Activated CD4-positive, alpha-beta T cell treated with anti-CD3 and anti-CD28 coated beads, Interleukin-2, amount 10 ng/mL, durations not matched to agents 7 days and 5 days (primary cell): Measurements from ENCODE around the gene TSTD1. TPM values are rescaled to one million over a fixed set of nuclear protein-coding genes. Genes with fewer than 3 reads are reported as not detected.
"Not testable (repeated sequence)": the region's sequence is repeated elsewhere in the genome, so short reads cannot be mapped to it uniquely, and the experiment has no call there.

Source experiments
- CTCF ChIA-PET: fragments of 350-600 bp; sonication (Branson Sonifier 250); formaldehyde crosslinking; loops from one replicate; lab custom pipeline; 2021; ENCODE audit warnings: antibody characterized with exemption; lab: Charles Lee
- POLR2A ChIA-PET: fragments of 350-600 bp; sonication (Branson Sonifier 250); formaldehyde crosslinking; loops from one replicate; lab custom pipeline; 2021; ENCODE audit warnings: antibody characterized with exemption; lab: Charles Lee
- DNase-seq: peaks from one replicate; pipeline ENCODE4 v3.0.0-alpha.2; 2020
- H3K27ac Mint-ChIP-seq: one replicate; pipeline ENCODE4 v1.8.0; 2021; ENCODE audit warnings: mild to moderate bottlenecking, moderate library complexity, mixed read lengths
- H3K27me3 Mint-ChIP-seq: one replicate; pipeline ENCODE4 v1.8.0; 2021; ENCODE audit warnings: mixed read lengths
- H3K36me3 Mint-ChIP-seq: one replicate; pipeline ENCODE4 v1.8.0; 2021; ENCODE audit warnings: low read depth, mixed read lengths
- H3K4me1 Mint-ChIP-seq: one replicate; pipeline ENCODE4 v1.8.0; 2021; ENCODE audit warnings: mixed read lengths
- H3K4me3 Mint-ChIP-seq: one replicate; pipeline ENCODE4 v1.8.0; 2021; ENCODE audit warnings: mild to moderate bottlenecking, moderate library complexity, mixed read lengths
- H3K9me3 Mint-ChIP-seq: one replicate; pipeline ENCODE4 v1.8.0; 2021; ENCODE audit warnings: mixed read lengths
- total RNA-seq, 2 experiments: library from RNA; stranded (reverse); gene quantifications; one replicate each; pipeline ENCODE4 v1.2.3, GENCODE V29; 2021

The TSTD1 gene
- total RNA-seq, 2 experiments from 2014 or later: 33.5 to 43.6 TPM

DNA sequence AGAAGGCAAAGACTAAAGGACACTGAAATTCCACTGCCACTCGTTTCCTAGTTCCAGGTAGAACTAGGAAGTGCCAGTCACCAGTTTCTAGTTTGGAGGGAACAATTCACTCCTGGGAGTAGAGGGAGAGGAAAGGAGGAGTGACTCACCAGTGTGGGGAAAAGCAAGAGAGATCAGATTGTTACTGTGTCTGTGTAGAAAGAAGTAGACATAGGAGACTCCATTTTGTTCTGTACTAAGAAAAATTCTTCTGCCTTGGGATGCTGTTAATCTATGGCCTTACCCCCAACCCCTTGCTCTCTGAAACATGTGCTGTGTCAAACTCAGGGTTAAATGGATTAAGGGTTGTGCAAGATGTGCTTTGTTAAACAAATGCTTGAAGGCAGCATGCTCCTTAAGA is 22.1 kb downstream of the TSTD1 start:
- H3K36me3 Mint-ChIP-seq, CTCF ChIA-PET, H3K4me3 Mint-ChIP-seq, H3K27ac Mint-ChIP-seq, POLR2A ChIA-PET, H3K27me3 Mint-ChIP-seq, H3K9me3 Mint-ChIP-seq, DNase-seq: not testable (repeated sequence)
- H3K4me1 Mint-ChIP-seq: peaks cover 48% of the 10 kb centered on the region

DNA sequence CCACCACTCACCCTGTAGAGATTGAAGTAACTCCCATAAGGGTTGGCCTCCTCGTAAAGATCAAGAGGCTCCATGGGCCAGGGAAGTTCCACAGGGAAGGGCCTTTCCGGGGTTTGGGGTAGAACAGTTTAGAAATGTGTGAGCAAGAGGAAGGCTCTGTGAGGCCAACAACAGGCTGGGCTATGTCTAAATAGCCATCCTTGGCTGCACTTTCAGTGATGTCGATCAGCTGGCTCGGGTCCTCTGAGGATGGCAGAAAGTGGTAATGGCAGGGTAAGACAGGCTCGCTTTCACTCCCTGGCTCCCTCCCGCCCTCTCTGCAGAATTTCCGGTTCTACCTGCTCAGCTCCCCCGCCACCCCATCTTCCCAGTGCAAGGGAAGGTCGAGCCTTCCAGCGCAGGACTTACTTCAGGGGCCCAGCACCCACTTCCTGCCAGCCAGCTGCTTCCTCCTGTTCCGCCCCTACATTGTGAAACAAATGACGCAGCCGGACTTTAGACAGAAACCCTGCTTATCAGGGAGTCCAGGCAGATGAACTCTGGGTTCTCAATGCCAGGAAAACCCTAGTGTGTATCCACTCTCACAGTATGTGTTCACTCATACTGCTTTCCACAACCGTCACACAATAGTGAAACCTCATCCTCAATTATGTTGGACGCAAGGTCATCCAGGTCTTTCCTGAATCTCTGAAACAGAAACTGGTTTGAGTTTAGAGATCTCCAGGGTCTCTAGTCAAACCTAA is 25.1 kb downstream of the TSTD1 start:
- ChIA-PET CTCF (interaction anchor here (0.6 to 1.9 kb wide), 9 partner anchors 7 to 170 kb away, joined by 3 to 9 read pairs (median 3); partner anchors contain the start of gene F11R), POLR2A (no interaction called here)
- H3K4me1 Mint-ChIP-seq: peaks cover 25% of the 10 kb centered on the region
- DNase-seq: peak; percentile 61
- no peaks in the 10 kb centered on the region for H3K36me3 Mint-ChIP-seq
- no peaks in the 10 kb centered on the region for H3K27me3 Mint-ChIP-seq
- H3K27ac Mint-ChIP-seq: peak overlapping the region; percentile 93
- H3K4me3 Mint-ChIP-seq: peak overlapping the region; percentile 55
- no peaks in the 10 kb centered on the region for H3K9me3 Mint-ChIP-seq

DNA sequence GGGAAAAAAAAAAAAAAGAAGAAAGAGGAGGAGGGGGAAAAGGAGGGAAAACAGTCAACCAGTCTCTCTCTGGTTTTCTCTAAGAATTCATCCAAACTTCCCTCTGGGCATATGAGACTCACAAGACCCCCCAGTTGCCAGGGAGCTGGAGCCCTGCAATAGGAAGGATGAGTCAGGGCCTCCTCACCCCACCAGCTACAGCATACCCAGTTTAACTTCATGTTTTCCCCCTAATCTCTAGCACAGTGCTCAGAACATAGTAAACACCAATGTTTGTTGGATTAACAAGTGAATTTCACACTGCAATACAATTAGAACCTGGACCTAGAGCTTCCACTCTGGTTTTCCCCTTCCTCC is 25.7 kb downstream of the TSTD1 start:
- POLR2A ChIA-PET: no interaction called here
- Mint-ChIP-seq H3K36me3 (no peaks in the 10 kb centered on the region), H3K27ac (peak overlapping the region; percentile 93), H3K9me3 (no peaks in the 10 kb centered on the region), H3K27me3 (no peaks in the 10 kb centered on the region), H3K4me1 (peaks cover 25% of the 10 kb centered on the region), H3K4me3 (peak overlapping the region; percentile 55)
- DNase-seq: no peak
- CTCF ChIA-PET: interaction anchor here (0.6 to 1.9 kb wide), 9 partner anchors 8 to 170 kb away, joined by 3 to 9 read pairs (median 3); partner anchors contain the start of gene F11R

DNA sequence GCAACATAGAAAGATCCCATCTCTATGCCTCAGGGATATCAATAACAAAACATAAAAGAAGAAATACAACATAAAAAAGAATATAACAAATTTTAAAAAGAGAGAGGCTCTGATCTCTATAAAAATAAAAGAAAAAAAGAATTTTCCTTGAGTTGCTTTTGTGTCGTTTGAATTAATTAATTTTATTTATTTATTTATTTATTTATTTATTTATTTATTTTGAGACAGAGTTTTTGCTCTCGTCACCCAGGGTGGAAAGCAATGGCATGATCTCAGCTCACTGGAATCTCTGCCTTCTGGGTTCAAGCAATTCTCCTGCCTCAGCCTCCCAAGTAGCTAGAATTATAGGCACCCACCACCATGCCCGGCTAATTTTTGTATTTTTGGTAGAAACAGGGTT is 26.3 kb downstream of the TSTD1 start:
- no peaks in the 10 kb centered on the region for H3K27me3 Mint-ChIP-seq
- peak overlapping the region; percentile 93 for H3K27ac Mint-ChIP-seq
- no peak overlapping the region for H3K4me3 Mint-ChIP-seq
- ChIA-PET POLR2A (no interaction called here), CTCF (interaction anchor here (0.6 to 0.7 kb wide), 2 partner anchors 153 to 337 kb away, joined by 3 read pairs; no protein-coding TSS in a partner anchor)
- no peaks in the 10 kb centered on the region for H3K36me3 Mint-ChIP-seq
- H3K9me3 Mint-ChIP-seq: no peaks in the 10 kb centered on the region
- DNase-seq: no peak
- peaks cover 25% of the 10 kb centered on the region for H3K4me1 Mint-ChIP-seq

DNA sequence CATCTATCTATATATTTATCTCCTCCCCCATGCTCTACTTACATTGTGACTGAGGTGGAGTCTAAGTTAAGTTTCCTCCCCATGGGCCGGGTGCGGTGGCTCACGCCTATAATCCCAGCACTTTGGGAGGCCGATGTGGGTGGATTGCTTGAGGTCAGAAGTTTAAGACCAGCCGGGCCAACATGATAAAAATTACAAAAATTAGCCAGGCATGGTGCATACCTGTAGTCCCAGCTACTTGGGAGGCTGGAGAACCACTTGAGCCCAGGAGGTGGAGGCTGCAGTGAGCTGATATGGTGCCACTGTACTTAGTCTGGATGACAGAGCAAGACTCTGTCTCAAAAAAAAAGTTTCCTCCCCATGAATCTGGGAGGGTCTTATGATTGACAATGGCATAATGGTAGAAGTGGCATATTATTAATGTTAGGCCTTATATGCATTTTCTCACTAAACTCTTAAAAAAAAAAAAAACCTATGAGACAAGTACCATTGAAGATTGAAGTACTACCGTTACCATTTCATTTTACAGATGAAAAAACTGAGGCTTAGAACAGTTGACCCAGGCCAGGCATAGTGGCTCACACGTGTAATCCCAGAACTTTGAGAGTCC is 29.1 kb downstream of the TSTD1 start:
- Mint-ChIP-seq H3K9me3 (no peaks in the 10 kb centered on the region), H3K36me3 (no peaks in the 10 kb centered on the region), H3K27ac (peak overlapping the region; percentile 9), H3K27me3 (no peaks in the 10 kb centered on the region), H3K4me3 (no peak overlapping the region), H3K4me1 (peaks cover 24% of the 10 kb centered on the region)
- no peak for DNase-seq
- ChIA-PET CTCF (interaction anchor here (0.6 to 1.9 kb wide), 2 partner anchors 12 to 629 kb away, joined by 5 to 6 read pairs; no protein-coding TSS in a partner anchor), POLR2A (interaction anchor here (1.2 kb wide), 1 partner anchor 191 kb away, joined by 4 read pairs; no protein-coding TSS in a partner anchor)

DNA sequence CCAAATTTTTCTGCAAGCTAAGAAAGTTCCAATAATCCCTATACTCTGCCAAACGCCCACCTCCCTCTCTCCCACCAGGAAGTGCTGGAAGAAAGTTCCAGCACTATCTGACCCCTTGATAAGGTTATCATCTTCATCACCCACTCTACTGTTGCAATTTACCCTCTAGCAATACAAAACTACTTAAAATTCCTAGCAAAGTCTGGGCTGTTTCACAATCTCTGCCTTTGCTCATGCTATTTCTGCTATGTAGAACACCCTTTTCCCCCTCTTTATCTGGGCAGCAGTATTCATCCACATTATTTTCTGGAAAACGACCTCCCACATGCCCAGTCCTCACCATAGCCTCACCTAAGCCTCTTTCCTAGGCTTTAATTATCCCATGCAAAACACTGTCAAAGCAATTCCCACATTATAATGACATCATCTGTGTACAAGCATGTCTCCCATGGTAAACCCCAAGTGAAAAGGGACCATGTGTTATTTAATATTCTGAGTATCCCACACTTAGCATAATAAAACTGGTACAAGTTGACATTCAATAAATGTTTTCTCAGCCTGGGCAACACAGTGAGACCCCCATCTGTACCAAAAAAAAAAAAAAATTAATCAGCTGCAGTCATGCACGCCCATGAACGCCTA is 29.8 kb downstream of the TSTD1 start:
- no peak overlapping the region for H3K27ac Mint-ChIP-seq
- H3K27me3 Mint-ChIP-seq: no peaks in the 10 kb centered on the region
- H3K4me1 Mint-ChIP-seq: peaks cover 18% of the 10 kb centered on the region
- POLR2A ChIA-PET: interaction anchor here (0.6 kb wide), 1 partner anchor 174 kb away, joined by 3 read pairs; no protein-coding TSS in a partner anchor
- no peaks in the 10 kb centered on the region for H3K36me3 Mint-ChIP-seq
- no peak for DNase-seq
- CTCF ChIA-PET: interaction anchor here (1.9 kb wide), 1 partner anchor 11 kb away, joined by 6 read pairs; no protein-coding TSS in a partner anchor
- H3K9me3 Mint-ChIP-seq: no peaks in the 10 kb centered on the region
- H3K4me3 Mint-ChIP-seq: no peak overlapping the region

DNA sequence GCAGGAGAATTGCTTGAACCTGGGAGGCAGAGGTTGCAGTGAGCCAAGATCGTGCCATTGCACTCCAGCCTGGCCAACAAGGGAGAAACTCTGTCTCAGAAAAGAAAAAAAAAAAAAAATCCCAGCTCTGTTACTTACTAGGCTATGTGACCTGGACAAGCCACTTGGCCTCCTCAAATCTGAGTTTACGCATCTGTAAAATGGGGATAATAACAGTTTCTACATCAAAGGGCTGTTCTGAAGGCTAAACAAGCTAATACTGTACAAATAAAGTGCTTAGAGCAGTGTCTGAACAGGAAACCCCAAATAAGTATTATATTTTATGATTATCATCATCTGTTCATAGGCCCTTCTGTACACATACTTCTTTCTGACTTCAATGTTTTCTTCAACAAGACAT is 31.4 kb downstream of the TSTD1 start:
- Mint-ChIP-seq H3K9me3 (no peaks in the 10 kb centered on the region), H3K4me3 (no peak overlapping the region), H3K36me3 (no peaks in the 10 kb centered on the region), H3K27ac (no peak overlapping the region), H3K4me1 (peaks cover 5% of the 10 kb centered on the region), H3K27me3 (no peaks in the 10 kb centered on the region)
- CTCF ChIA-PET: interaction anchor here (0.6 to 0.9 kb wide), 4 partner anchors 8 to 191 kb away, joined by 3 to 4 read pairs (median 3); no protein-coding TSS in a partner anchor
- POLR2A ChIA-PET: interaction anchor here (0.7 kb wide), 1 partner anchor 154 kb away, joined by 3 read pairs; no protein-coding TSS in a partner anchor
- no peak for DNase-seq

DNA sequence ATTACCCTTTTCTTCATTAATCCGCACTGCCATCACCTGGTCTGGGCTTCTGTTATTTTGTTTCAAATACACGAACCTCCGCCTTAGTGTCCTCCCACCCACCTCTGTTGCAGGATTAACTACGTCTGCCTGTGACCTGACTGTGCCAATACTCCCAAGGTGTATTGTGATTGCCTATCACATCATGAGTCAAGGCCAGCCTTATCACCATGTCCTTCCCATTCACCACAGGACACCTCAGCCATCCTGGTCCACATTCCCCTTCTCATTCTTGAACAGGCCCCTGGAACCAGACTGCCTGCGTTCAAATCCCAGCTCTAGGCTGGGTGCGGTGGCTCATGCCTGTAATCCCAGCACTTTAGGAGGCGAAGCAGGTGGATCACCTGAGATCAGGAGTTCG is 32.2 kb downstream of the TSTD1 start:
- no peak overlapping the region for H3K4me3 Mint-ChIP-seq
- POLR2A ChIA-PET: no interaction called here

DNA sequence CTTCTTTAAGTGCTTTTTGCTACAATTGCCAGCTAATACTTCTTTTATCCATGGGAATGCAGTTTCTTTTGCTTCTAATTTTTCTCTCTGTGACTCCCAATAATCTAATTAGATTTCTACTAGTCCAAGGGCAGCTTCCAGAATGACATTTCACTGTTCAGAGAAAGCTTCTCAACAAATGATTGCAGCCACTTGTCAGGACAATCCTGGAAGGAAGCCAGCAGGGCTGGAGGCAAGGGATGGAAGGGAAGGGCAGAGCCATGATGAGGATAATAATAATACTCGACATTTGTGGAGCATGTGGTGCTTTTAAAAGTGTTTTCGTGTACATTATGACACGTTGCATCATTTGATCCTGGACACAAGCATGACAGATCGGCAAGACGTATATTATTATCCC is 37.2 kb downstream of the TSTD1 start:
- H3K27ac Mint-ChIP-seq: no peak overlapping the region
- no peak overlapping the region for H3K4me3 Mint-ChIP-seq
- H3K36me3 Mint-ChIP-seq: peaks cover 4% of the 10 kb centered on the region
- ChIA-PET CTCF (no interaction called here), POLR2A (no interaction called here)
- no peak for DNase-seq
- no peaks in the 10 kb centered on the region for H3K27me3 Mint-ChIP-seq
- peaks cover 4% of the 10 kb centered on the region for H3K4me1 Mint-ChIP-seq
- no peaks in the 10 kb centered on the region for H3K9me3 Mint-ChIP-seq

More for the DNA sequence above, 32.2 kb downstream of the TSTD1 start:
- CTCF ChIA-PET: interaction anchor here (0.8 to 1.0 kb wide), 3 partner anchors 9 to 13 kb away, joined by 3 to 4 read pairs (median 3); no protein-coding TSS in a partner anchor
- Mint-ChIP-seq H3K4me1 (no peaks in the 10 kb centered on the region), H3K27ac (peak overlapping the region; percentile 28), H3K9me3 (no peaks in the 10 kb centered on the region), H3K27me3 (no peaks in the 10 kb centered on the region), H3K36me3 (no peaks in the 10 kb centered on the region)
- no peak for DNase-seq

DNA sequence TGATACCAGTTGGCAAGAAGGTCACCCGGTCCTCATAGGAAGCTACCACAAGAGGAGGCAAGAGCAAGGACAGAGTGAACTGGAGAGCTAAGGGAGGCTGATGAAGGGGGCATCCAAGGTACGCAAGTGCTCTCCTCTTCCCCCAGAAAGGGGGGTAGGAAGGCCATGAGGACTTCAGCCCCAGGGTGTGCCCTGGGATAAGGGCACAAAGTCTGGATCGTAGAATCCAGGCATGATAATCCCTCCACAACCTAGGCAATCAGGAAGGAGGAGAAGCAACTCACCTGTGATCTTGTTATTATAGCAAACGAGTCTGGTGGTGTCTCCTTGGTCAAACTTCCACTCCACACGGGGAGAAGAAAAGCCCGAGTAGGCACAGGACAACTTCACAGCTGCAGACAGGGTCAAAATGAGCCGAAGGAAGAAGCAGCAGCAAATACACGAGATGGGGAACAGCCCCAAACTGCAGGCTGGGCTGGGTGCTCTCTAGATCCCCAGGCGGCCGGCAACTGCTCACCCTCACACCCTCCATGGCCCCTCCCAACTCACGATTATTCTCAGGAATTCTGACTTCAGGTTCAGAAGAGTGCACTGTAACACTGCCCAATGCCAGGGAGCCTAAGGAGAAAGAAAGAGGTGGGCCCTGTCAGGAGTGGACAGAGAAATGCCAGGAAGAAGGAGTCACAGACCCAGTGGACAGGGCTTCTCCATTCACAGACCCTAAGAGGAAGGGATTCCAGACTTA is 37.9 kb downstream of the TSTD1 start:
- no peak overlapping the region for H3K27ac Mint-ChIP-seq
- H3K4me1 Mint-ChIP-seq: peaks cover 4% of the 10 kb centered on the region
- no peak overlapping the region for H3K4me3 Mint-ChIP-seq
- ChIA-PET CTCF (interaction anchor here (0.7 to 1.4 kb wide), 4 partner anchors 11 to 210 kb away, joined by 3 to 10 read pairs (median 3); no protein-coding TSS in a partner anchor), POLR2A (no interaction called here)
- peaks cover 4% of the 10 kb centered on the region for H3K36me3 Mint-ChIP-seq
- H3K9me3 Mint-ChIP-seq: no peaks in the 10 kb centered on the region
- DNase-seq: no peak
- H3K27me3 Mint-ChIP-seq: no peaks in the 10 kb centered on the region

DNA sequence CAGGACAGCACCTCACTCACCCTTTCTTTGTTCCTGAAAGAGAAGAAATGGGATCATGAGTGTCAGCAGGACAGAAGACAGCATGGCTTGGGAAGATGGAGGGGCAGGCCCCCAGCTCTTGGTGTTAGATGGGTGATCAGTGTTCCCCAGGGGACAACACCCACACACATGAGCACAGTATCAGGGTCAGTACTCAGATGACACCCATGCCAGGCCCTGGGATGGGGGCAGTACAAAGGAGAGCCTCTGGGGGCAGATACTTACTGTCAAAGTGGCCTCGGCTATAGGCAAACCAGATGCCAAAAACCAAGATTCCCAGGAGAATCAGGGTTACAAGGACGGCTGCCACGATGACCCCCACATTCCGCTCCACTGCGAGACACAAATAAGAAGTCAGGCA is 39.4 kb downstream of the TSTD1 start:
- Mint-ChIP-seq H3K4me1 (peaks cover 6% of the 10 kb centered on the region), H3K4me3 (no peak overlapping the region), H3K27me3 (no peaks in the 10 kb centered on the region), H3K9me3 (no peaks in the 10 kb centered on the region), H3K36me3 (peaks cover 4% of the 10 kb centered on the region), H3K27ac (no peak overlapping the region)
- POLR2A ChIA-PET: no interaction called here
- no peak for DNase-seq
- CTCF ChIA-PET: interaction anchor here (0.7 to 1.4 kb wide), 3 partner anchors 12 to 19 kb away, joined by 3 to 4 read pairs (median 3); no protein-coding TSS in a partner anchor
